Activated B cell treated with CpG ODN at 0.5 μM for 24 hours (primary cell): Measurements from ENCODE around the gene IGFL2. TPM values are rescaled to one million over a fixed set of nuclear protein-coding genes. Genes with fewer than 3 reads are reported as not detected.
"Not testable (repeated sequence)": the region's sequence is repeated elsewhere in the genome, so short reads cannot be mapped to it uniquely, and the experiment has no call there.

ENCODE experiments used
- ATAC-seq: fragments of 200-7000 bp; cut with Tn5 transposase; one replicate; pipeline ENCODE4 v1.10.0; 2021; ENCODE audit warnings: low read depth, mild to moderate bottlenecking, moderate library complexity
- CTCF ChIA-PET: fragments of 350-600 bp; sonication (Branson Sonifier 250); formaldehyde crosslinking; loops from one replicate; lab custom pipeline; 2021; ENCODE audit warnings: antibody characterized with exemption; lab: Charles Lee
- POLR2A ChIA-PET: fragments of 350-600 bp; sonication (Branson Sonifier 250); formaldehyde crosslinking; loops from one replicate; lab custom pipeline; 2021; ENCODE audit warnings: antibody characterized with exemption; lab: Charles Lee
- DNase-seq: peaks from one replicate; pipeline ENCODE4 v3.0.0; 2022
- H3K27ac Mint-ChIP-seq: one replicate; pipeline ENCODE4 v1.8.0; 2020; ENCODE audit warnings: mixed read lengths
- H3K27me3 Mint-ChIP-seq: one replicate; pipeline ENCODE4 v1.8.0; 2021; ENCODE audit warnings: mixed read lengths
- H3K36me3 Mint-ChIP-seq: one replicate; pipeline ENCODE4 v1.8.0; 2021; ENCODE audit warnings: low read depth, mixed read lengths
- H3K4me1 Mint-ChIP-seq: one replicate; pipeline ENCODE4 v1.8.0; 2021; ENCODE audit warnings: mixed read lengths
- H3K4me3 Mint-ChIP-seq: one replicate; pipeline ENCODE4 v1.8.0; 2020; ENCODE audit warnings: mild to moderate bottlenecking, mixed read lengths
- H3K9me3 Mint-ChIP-seq: one replicate; pipeline ENCODE4 v1.8.0; 2020; ENCODE audit warnings: mixed read lengths
- CTCF ChIP-seq: fragments of 200-600 bp; IDR thresholded peaks from one replicate; pipeline ENCODE4 v1.8.0; 2022; ENCODE audit warnings: antibody characterized with exemption, mild to moderate bottlenecking
- intact Hi-C: fragments of 100-400 bp; cut with micrococcal nuclease; formaldehyde crosslinking; loops from one replicate; pipeline ENCODE4 v1.15.1; 2024
- total RNA-seq: library from RNA; stranded (reverse); gene quantifications from 2 replicates; pipeline ENCODE4 v1.2.3, GENCODE V29; 2022

IGFL2 gene
- total RNA-seq, 1 donor from 2014 or later, result not detected

GRCh38 chr19:46189971-46190888, 42.2 kb downstream of the IGFL2 start:
- no peaks in the 10 kb centered on the region for H3K36me3 Mint-ChIP-seq
- no peak overlapping the region for H3K4me3 Mint-ChIP-seq
- no peak for TF ChIP-seq CTCF
- POLR2A ChIA-PET, result no interaction called here
- DNase-seq, result no peak
- intact Hi-C loops, result loop anchor here (1.0 to 5.0 kb wide), 3 partner anchors 75 to 373 kb away; partner anchors contain the start of gene RSPH6A
- no peaks in the 10 kb centered on the region for H3K9me3 Mint-ChIP-seq
- peaks cover 6% of the 10 kb centered on the region for H3K4me1 Mint-ChIP-seq
- ATAC-seq, result no peak
- H3K27me3 Mint-ChIP-seq, result peaks cover 41% of the 10 kb centered on the region
- no peak overlapping the region for H3K27ac Mint-ChIP-seq
- CTCF ChIA-PET, result interaction anchor here (2.3 to 3.0 kb wide), 2 partner anchors 108 to 161 kb away, joined by 11 to 32 read pairs; no protein-coding TSS in a partner anchor

- DNase-seq (no peak), ATAC-seq (no peak)
- Mint-ChIP-seq H3K27ac (peak overlapping the region; percentile 56), H3K27me3 (peaks cover 50% of the 10 kb centered on the region), H3K36me3 (no peaks in the 10 kb centered on the region), H3K9me3 (no peaks in the 10 kb centered on the region), H3K4me1 (no peaks in the 10 kb centered on the region), H3K4me3 (no peak overlapping the region)
- intact Hi-C loops, result no loop called here
- POLR2A ChIA-PET, result no interaction called here
- no peak for TF ChIP-seq CTCF
- CTCF ChIA-PET, result interaction anchor here (0.7 kb wide), 1 partner anchor 12 kb away, joined by 3 read pairs; no protein-coding TSS in a partner anchor
Observed at GRCh38 chr19:46191356-46191755, 43.3 kb downstream of the IGFL2 start.

- ChIA-PET POLR2A (no interaction called here), CTCF (interaction anchor here (0.7 kb wide), 1 partner anchor 13 kb away, joined by 3 read pairs; no protein-coding TSS in a partner anchor)
- no peak for DNase-seq
- ATAC-seq, result no peak
- no peak for TF ChIP-seq CTCF
- no peak overlapping the region for H3K27ac Mint-ChIP-seq
- no peaks in the 10 kb centered on the region for H3K36me3 Mint-ChIP-seq
- intact Hi-C loops, result no loop called here
- no peaks in the 10 kb centered on the region for H3K4me1 Mint-ChIP-seq
- no peak overlapping the region for H3K4me3 Mint-ChIP-seq
- H3K9me3 Mint-ChIP-seq, result no peaks in the 10 kb centered on the region
- peaks cover 55% of the 10 kb centered on the region for H3K27me3 Mint-ChIP-seq
Observed at GRCh38 chr19:46191972-46192371, 43.9 kb downstream of the IGFL2 start.

- CTCF ChIA-PET, ATAC-seq, H3K9me3 Mint-ChIP-seq, DNase-seq, H3K27ac Mint-ChIP-seq, intact Hi-C loops, H3K4me3 Mint-ChIP-seq, H3K4me1 Mint-ChIP-seq, H3K36me3 Mint-ChIP-seq: not testable (repeated sequence)
- H3K27me3 Mint-ChIP-seq, result peaks cover 59% of the 10 kb centered on the region
- POLR2A ChIA-PET, result interaction anchor here (0.6 kb wide), 1 partner anchor 1564 kb away, joined by 3 read pairs; no protein-coding TSS in a partner anchor
Observed at GRCh38 chr19:46192626-46192991, 44.6 kb downstream of the IGFL2 start.

GRCh38 chr19:46192992-46193650, 45.1 kb downstream of the IGFL2 start:
- Mint-ChIP-seq H3K4me1 (no peaks in the 10 kb centered on the region), H3K27ac (no peak overlapping the region), H3K36me3 (no peaks in the 10 kb centered on the region), H3K27me3 (peaks cover 57% of the 10 kb centered on the region), H3K4me3 (no peak overlapping the region), H3K9me3 (no peaks in the 10 kb centered on the region)
- DNase-seq (no peak), ATAC-seq (no peak)
- TF ChIP-seq CTCF, result no peak
- intact Hi-C loops, result no loop called here
- CTCF ChIA-PET, result interaction anchor here (1.5 kb wide), 1 partner anchor 72 kb away, joined by 3 read pairs; no protein-coding TSS in a partner anchor
- POLR2A ChIA-PET, result no interaction called here
